Fibroblast of the aortic adventitia (primary cell): ENCODE data around the gene MYH7B. TPM values are rescaled to one million over a fixed set of nuclear protein-coding genes. Genes with fewer than 3 reads are reported as not detected.

ENCODE experiments used
- DNase-seq: peaks from one replicate; pipeline ENCODE4 v3.0.0-alpha.2; 2010; ENCODE audit warnings: low read depth
- H3K4me3 ChIP-seq: 2 replicates; pipeline ENCODE4 v1.5.1; 2011; ENCODE audit warnings: low read depth, mild to moderate bottlenecking, control low read depth, low read length, moderate library complexity
- total RNA-seq: library from RNA; depleted of rRNA; stranded (reverse); fragments of >200 nt; gene quantifications from 2 replicates; pipeline ENCODE4 v1.2.3, GENCODE V29; 2012; ENCODE audit warnings: low replicate concordance
- TF ChIP-seq, protein P1 (sequence below): IDR thresholded peaks from 2 replicates; pipeline ENCODE4 v1.5.1; 2011; ENCODE audit warnings: mild to moderate bottlenecking, low read length, control low read depth, inconsistent platforms; ENCODE audit not compliant: insufficient read depth

MYH7B gene
- total RNA-seq, 1 donor, result not detected

DNA sequence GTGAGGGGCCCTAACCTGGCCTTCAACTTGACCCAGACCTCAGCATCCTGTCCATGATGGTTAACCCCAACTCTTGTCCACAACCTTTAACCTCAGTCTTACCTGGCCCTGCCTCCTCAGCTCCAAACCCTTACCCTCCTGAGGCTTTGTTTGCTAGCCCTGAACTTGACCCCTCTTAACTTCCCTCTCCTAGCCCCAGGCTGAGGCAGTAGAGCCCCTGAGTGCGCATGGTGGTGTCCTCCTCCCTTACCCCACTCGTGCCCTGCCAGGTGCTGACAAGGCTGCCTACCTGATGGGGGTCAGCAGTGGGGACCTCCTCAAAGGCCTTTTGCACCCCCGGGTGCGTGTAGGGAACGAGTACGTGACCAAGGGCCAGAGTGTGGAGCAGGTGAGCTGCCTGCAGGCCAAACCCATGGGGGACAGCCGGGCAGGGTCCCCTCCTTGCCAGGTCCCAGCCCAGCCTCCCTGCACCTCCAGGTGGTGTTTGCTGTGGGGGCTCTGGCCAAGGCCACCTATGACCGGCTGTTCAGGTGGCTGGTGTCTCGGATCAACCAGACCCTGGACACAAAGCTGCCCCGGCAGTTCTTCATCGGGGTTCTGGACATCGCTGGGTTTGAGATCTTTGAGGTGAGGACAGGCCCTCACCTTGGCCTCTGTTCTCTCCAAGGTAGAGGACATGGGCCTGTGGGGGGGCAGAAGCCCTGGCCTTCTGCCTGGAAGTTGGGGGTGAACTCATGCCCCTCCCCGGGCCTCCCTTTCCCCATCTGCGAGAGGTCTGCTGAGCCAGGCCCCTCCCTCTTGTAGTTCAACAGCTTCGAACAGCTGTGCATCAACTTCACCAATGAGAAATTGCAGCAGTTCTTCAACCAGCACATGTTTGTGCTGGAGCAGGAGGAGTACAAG is 31.9 kb downstream of the MYH7B start:
- no peak for DNase-seq
- TF ChIP-seq, protein P1, sequence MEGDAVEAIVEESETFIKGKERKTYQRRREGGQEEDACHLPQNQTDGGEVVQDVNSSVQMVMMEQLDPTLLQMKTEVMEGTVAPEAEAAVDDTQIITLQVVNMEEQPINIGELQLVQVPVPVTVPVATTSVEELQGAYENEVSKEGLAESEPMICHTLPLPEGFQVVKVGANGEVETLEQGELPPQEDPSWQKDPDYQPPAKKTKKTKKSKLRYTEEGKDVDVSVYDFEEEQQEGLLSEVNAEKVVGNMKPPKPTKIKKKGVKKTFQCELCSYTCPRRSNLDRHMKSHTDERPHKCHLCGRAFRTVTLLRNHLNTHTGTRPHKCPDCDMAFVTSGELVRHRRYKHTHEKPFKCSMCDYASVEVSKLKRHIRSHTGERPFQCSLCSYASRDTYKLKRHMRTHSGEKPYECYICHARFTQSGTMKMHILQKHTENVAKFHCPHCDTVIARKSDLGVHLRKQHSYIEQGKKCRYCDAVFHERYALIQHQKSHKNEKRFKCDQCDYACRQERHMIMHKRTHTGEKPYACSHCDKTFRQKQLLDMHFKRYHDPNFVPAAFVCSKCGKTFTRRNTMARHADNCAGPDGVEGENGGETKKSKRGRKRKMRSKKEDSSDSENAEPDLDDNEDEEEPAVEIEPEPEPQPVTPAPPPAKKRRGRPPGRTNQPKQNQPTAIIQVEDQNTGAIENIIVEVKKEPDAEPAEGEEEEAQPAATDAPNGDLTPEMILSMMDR, result no peak
- no peak overlapping the region for H3K4me3 ChIP-seq

DNA sequence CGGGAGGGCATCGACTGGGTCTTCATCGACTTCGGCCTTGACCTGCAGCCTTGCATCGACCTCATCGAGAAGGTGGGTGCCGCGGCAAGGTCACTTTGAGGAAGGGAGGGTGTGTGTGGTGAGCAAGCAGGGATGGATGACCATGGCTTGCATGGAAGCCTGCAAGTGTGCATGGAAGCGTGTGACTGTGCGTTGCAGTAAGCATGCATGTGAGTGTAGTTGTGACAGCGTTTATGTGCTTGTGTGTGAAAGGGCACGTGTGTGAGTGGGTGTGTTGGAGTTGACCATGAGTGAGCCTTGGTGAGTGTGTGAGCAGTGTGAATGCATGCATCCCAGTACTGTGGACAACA is 32.5 kb downstream of the MYH7B start:
- no peak overlapping the region for H3K4me3 ChIP-seq
- TF ChIP-seq, protein P1, result no peak
- DNase-seq, result peak; percentile 7

DNA sequence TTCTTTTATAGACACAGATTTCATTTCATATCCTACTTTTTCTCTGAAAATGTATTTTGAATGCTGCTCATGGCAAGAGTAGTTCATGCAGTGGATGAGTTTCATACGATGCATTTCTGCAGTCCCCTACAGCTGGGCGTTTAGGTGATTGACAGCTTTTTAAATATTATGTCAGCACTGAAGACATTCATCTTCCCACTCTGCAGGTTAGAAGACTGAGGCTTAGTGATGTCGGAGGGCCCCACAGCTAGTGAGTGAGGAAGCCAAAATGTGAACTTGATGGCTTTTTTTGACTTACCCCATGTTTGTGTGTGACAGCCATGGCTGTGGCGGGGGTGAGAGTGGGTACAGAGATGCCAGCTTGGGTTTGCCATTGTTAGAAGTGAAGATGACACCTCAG is 33.5 kb downstream of the MYH7B start:
- DNase-seq, result no peak
- H3K4me3 ChIP-seq, result no peak overlapping the region
- TF ChIP-seq, protein P1, result no peak

GRCh38 chr20:34989670-34990069 is 34.0 kb downstream of the MYH7B start:
- H3K4me3 ChIP-seq, result no peak overlapping the region
- DNase-seq, result no peak
- TF ChIP-seq, protein P1, result no peak

- H3K4me3 ChIP-seq, result no peak overlapping the region
- no peak for DNase-seq
- TF ChIP-seq, protein P1, result no peak
Observed at GRCh38 chr20:34990231-34990630, 34.6 kb downstream of the MYH7B start.

DNA sequence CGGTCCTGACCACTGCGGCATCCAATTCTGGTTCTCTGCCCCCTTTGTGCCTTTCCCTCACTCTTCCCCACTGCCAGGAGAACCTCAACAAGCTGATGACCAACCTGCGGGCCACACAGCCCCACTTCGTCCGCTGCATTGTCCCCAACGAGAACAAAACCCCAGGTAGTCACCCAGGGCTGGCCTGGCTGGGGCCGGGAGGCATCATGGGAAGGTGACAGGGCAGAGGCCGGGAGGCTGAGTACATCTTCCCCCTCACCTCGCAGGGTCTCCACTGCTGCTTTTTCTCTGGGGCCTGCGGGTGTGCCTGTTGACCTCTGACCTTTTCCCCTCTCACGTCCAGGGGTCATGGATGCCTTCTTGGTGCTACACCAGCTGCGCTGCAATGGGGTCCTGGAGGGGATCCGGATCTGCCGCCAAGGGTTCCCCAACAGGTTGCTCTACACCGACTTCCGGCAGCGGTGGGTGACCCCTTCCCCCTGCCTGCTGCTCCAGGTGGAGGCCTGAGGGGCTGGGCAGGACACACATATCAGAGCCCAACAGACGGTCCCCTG is 35.1 kb downstream of the MYH7B start:
- H3K4me3 ChIP-seq, result no peak overlapping the region
- no peak for DNase-seq
- TF ChIP-seq, protein P1, result no peak
